NCI-H1436 (cell line): ENCODE measurements around the gene SCP2.
"Not testable (repeated sequence)": the region's sequence is repeated elsewhere in the genome, so short reads cannot be mapped to it uniquely, and the experiment has no call there.

Source experiments
- DNase-seq: peaks from one replicate; lab custom pipeline; 2025; lab: John Stamatoyannopoulos, UW

The SCP2 gene

GRCh38 chr1:52969234-52969633 lies 42.2 kb downstream of the SCP2 start:
- not testable (repeated sequence) for DNase-seq

DNA sequence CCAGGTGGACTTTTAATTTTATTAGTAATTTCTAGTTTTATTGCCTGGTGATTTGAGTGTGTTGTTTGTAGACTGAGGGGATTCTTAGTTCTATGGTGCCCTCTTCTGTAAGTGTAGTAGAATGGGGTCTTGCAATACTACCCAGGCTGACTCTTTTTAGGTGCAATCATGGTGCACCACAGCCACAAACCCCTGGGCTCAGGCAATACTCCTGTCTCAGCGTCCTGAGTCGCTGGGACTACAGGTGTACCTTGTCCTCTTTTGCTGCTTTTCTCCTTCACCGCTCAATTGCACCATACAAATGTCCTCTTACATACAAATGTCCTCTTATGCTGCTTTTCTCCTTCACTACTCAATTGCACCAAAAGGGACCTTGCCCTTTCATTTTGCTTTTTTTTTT lies 43.1 kb downstream of the SCP2 start:
- no peak for DNase-seq

- no peak for DNase-seq
Measured at GRCh38 chr1:52973841-52974240, 46.8 kb downstream of the SCP2 start.

DNA sequence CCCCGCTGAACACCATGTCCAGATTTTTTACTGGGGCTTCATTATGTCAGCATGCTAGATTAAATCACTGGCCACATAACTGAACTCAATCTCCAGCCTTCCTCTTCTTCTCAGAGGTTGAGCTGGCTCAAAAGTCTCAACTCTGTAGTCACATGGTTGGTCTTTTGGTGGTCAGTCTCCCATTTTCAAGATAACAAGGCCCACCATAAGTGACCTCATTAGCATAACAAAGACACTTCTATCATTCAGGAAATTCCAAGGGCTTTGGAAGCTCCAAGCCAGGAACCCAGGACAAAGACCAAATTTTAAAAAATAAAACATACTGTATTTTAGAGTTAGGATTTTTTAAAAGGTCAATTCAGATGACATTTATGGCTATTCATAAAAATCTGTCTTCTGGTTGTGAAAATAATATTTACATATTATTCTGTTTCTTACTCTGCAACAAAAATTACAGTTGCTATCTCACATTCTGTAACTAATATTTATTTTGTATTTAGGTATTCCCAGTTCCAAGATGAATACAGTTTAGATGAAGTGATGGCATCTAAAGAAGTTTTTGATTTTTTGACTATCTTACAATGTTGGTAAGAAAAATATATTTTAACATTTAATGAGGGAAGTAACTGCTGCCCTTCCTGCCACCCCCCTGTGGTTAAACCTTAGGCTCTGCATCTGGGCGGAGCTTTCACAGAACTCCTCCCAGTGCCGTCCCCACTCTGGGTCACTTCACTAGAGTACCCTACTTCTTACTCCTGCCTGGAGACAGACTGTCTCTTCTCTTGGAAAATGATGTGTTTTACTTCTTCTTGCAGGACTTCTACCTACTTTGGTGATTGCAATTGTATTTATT lies 49.3 kb downstream of the SCP2 start:
- no peak for DNase-seq

DNA sequence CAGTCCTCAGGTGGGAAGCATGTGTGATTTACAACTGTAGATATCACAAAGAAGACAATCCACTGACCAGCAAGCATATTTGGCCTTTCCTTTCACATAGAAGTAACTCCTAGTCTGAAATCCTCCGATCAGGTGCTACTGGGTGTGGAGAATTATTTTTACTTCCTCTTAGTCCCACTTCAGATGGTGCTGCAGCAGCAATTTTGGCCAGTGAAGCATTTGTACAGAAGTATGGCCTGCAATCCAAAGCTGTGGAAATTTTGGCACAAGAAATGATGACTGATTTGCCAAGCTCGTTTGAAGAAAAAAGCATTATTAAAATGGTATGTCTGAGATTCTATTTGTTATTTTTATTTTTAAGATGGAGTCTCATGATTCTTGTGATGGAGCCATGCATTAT lies 51.0 kb downstream of the SCP2 start:
- DNase-seq: no peak

- not testable (repeated sequence) for DNase-seq
Measured at GRCh38 chr1:52992733-52993132, 65.7 kb downstream of the SCP2 start.

DNA sequence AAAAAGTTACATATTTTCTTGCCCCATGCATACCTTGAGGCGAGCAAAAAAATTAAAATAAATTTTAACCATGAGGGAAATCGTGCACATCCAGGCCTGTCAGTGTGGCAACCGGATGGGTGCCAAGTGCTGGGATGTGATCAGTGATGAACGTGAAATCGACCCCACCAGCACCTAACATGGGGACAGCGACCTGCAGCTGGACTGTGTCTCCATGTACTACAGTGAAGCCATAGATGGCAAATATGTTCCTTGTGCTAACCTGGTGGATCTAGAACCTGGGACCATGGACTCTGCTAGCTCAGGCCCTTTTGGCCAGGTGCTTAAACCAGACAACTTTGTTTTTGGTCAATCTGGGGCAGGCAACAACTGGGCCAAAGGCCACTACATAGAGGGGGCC lies 67.6 kb downstream of the SCP2 start:
- DNase-seq: no peak

- no peak for DNase-seq
Measured at GRCh38 chr1:52996653-52997052, 69.6 kb downstream of the SCP2 start.

DNA sequence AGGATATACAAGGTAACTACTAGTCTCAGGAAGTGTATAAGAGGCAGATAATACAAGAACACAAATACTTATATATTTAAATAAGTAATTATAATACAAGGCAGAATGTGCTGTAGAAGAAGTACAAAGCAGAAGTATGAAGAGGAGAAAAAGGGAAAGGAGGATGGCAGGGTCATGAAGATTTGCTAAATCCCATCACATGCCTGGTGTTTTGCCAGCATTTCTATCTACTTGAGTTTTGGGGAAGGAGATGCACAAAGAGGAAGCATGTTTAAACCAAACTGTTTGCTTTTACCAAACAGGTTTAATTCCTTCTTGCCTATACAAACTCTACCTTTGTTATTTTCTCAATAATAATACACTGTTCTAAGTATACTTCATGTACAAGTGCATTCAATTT lies 74.1 kb downstream of the SCP2 start:
- DNase-seq: no peak

GRCh38 chr1:53006612-53007011 lies 79.5 kb downstream of the SCP2 start:
- DNase-seq: not testable (repeated sequence)

GRCh38 chr1:53010247-53010646 lies 83.2 kb downstream of the SCP2 start:
- DNase-seq: not testable (repeated sequence)

DNA sequence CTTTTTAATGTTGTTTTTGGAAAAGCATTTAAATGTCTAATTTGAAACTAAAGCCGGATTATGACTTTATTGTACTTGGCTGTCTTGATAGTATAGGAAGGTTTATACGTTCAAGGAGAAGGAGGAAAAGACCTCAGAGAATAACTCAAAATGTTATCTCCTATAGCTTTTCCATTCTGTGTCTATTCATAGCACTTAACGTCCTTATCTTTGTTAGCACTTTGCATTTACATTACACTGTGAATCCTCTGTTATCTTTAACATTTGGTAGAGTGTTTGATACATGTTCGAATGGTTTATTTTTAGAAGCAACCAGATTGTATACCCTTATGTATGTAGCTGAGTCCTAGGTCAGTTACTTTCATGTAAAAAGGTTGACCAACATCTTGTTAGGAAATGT lies 84.1 kb downstream of the SCP2 start:
- no peak for DNase-seq

- DNase-seq: peak; percentile 80
Measured at GRCh38 chr1:53014791-53015507, 87.9 kb downstream of the SCP2 start.

- DNase-seq: no peak
Measured at GRCh38 chr1:53015508-53015860, 88.4 kb downstream of the SCP2 start.

DNA sequence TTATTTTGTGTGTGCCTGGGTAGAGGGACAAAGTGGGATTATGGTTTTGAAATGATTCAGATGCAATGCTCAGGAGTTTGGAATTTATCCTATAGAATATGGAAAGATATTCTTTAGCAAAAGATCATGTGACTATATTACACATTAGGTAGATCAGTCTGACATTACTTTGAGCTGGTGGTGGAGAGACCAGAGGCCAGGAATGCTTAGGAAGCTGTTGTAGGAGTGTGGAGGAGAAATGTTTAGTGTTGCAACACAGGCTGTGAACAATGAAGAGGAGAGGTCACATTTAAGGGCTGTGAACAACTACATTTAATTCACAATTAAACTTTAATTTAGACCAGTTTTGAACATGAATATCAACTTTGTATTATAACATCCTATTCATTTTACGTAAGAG lies 89.6 kb downstream of the SCP2 start:
- no peak for DNase-seq

DNA sequence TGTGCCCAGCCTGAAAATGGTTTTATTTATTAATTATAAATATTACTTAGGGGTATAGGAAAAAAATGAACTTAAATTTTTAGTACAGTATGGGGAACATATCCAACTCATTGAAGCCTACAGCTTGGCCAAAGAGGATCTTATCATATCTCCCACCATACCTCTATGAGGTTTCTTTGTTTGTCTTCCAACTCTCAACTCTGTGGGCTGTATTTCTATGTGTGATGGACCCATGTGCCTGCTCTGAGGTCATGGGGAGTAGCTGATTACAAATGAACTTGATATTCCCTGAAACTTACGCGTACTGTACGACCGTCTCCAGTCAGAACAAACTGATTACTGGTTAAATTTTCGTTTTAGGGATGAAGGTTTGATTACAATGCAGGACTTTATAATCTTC lies 93.5 kb downstream of the SCP2 start:
- DNase-seq: no peak

GRCh38 chr1:53022179-53022578 lies 95.1 kb downstream of the SCP2 start:
- no peak for DNase-seq

DNA sequence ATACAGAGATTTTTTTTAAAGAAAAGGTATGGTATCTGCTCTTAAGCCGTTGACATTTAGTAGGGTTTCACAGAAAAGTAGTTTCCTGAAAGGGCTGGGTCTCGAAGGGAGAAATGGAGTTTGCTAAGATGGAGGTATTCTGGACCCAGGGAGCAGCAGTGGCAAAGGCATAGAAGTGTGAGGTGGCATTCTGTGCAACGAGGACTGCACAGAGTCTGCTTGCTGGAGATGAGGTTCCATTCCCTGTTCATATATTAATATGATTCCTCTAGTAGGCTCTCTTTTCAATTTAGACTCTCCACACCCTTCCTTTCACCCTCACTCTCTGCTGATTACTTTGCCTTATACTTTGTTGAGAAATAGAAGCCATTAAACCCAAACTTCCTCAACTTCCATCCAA lies 96.5 kb downstream of the SCP2 start:
- no peak for DNase-seq

- no peak for DNase-seq
Measured at GRCh38 chr1:53024117-53024516, 97.0 kb downstream of the SCP2 start.

GRCh38 chr1:53025034-53025768 lies 98.1 kb downstream of the SCP2 start:
- DNase-seq: no peak

GRCh38 chr1:53025769-53026112 lies 98.7 kb downstream of the SCP2 start:
- no peak for DNase-seq

DNA sequence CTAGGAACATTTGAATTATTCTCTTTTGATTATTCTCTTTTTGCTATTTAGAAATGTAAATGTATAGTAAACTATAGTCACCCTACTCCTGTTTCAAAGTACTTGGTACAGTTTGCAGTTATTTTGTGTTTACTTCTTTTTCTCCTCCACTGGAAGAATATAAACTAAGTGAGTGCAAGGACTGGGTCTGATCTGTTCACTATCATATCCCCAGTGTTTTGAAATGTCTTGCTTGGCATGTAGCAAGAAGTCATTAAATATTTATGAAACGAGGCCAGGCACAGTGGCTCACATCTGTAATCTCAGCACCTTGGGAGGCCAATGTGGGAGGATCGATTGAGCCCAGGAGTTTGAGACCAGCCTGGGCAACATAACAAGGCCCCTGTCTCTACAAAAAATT lies 99.2 kb downstream of the SCP2 start:
- no peak for DNase-seq

DNA sequence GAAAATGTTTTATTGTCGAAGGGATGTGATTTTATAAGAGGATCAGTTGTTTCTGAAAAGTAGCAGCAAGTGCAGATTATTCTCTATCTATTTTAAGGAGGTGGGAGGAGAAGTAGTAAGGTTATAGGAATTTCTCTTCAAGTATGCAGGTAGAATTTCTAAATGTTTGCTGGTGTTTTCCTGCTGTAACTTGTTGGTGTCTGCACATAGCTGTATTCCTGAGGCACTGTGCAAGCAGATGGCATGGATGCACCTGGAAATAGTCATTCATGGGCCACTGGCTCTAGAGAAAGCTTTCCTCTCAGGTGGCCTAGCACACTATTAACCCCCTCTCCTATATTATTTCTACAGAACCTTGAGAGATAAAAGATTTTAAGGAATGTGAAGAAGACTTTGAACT lies 104.7 kb downstream of the SCP2 start:
- DNase-seq: no peak
